Stimulated activated effector memory CD8-positive, alpha-beta T cell treated with anti-CD3 and anti-CD28 coated beads, Interleukin-12 subunit alpha, Interleukin-12 subunit beta, amount 100 ng/mL, for 72 hours (primary cell): ENCODE measurements around the gene UBTD1.
A peak's percentile ranks its signal among the peaks of the same experiment; 100 is the strongest.

Source experiments
- ATAC-seq: fragments of 150-1000 bp; cut with Tn5 transposase; 2 replicates; pipeline ENCODE4 v1.10.0; 2021
- DNase-seq, 2 donors: peaks; one replicate each; pipeline ENCODE4 v3.0.0; 2021 to 2022; ENCODE audit warnings: low spot score in 2 of 2
- H3K27ac Mint-ChIP-seq: one replicate; pipeline ENCODE4 v1.8.0; 2022; ENCODE audit warnings: mild to moderate bottlenecking, mixed read lengths
- H3K36me3 Mint-ChIP-seq: one replicate; pipeline ENCODE4 v1.8.0; 2022; ENCODE audit warnings: mild to moderate bottlenecking, mixed read lengths
- H3K4me1 Mint-ChIP-seq: one replicate; pipeline ENCODE4 v1.8.0; 2022; ENCODE audit warnings: mixed read lengths
- H3K4me3 Mint-ChIP-seq: one replicate; pipeline ENCODE4 v1.8.0; 2022; ENCODE audit warnings: mild to moderate bottlenecking, mixed read lengths
- H3K9me3 Mint-ChIP-seq: one replicate; pipeline ENCODE4 v1.8.0; 2022; ENCODE audit warnings: mixed read lengths

The UBTD1 gene

DNA sequence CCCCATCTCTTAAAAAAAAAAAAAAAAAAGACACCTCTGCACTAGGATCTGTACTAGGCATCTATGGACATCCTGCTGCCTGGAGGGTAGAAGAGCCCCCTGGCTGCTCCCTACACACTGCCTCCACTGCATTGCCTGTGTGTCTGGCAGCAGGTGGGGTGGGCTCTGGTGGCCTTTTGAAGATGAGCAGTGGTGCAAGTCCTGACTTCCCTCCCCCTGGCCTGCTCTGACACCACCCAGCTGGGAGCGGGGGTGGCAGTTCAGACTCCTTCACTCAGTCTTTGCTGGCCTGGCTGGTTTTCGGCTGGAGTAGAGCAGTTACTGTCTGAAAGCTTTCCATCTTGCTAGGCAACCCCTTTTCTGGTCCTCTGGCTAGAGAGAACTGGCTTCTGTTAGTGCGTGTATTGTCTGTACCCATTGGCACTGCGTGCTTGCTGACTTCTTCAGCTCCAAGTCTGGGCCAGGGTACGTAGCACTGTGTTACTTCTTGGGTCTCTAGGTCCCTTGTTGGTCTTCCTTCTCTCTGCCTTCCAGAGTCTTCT, 108.4 kb downstream of the UBTD1 start:
- Mint-ChIP-seq H3K4me3 (no peak overlapping the region), H3K9me3 (no peaks in the 10 kb centered on the region)
- no peak for DNase-seq

DNA sequence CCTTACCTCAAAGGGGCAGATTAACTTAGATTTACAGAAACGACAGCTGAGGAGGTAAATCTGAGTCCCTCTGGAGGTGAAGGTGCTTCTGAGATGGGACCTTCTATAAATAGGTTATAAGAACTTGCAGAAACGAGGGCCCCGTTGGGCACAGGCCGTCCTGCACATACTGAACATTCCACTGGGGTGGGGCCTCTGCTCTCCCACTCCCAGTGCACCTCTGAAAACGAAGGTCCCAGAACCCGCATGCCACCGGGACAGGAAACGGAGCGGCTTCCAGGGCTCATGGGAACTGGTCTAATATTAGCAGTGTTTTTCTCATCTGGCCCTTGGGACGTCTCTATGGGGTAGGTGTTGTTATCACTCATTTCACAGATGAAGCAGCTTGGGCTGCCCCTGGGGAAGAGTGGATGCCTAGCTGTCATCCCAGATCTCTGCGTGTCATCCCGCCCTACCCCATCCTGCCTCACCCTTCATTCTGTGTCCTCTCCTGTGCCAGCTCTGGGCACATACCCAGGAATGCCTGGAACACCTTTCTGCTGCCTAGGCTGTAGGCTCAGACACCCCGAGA, 110.4 kb downstream of the UBTD1 start:
- H3K27ac Mint-ChIP-seq: no peak overlapping the region
- H3K4me1 Mint-ChIP-seq: no peaks in the 10 kb centered on the region
- no peak for ATAC-seq
- no peaks in the 10 kb centered on the region for H3K9me3 Mint-ChIP-seq
- DNase-seq: no peak
- no peaks in the 10 kb centered on the region for H3K36me3 Mint-ChIP-seq
- H3K4me3 Mint-ChIP-seq: no peak overlapping the region

More for the DNA sequence above, 108.4 kb downstream of the UBTD1 start:
- Mint-ChIP-seq H3K36me3 (no peaks in the 10 kb centered on the region), H3K27ac (no peak overlapping the region), H3K4me1 (no peaks in the 10 kb centered on the region)
- no peak for ATAC-seq

GRCh38 chr10:97611473-97611872, 112.7 kb downstream of the UBTD1 start:
- ATAC-seq: no peak
- H3K9me3 Mint-ChIP-seq: no peaks in the 10 kb centered on the region

GRCh38 chr10:97612386-97612785, 113.7 kb downstream of the UBTD1 start:
- ATAC-seq (no peak), DNase-seq (no peak)
- Mint-ChIP-seq H3K27ac (no peak overlapping the region), H3K9me3 (no peaks in the 10 kb centered on the region), H3K36me3 (no peaks in the 10 kb centered on the region), H3K4me3 (no peak overlapping the region), H3K4me1 (no peaks in the 10 kb centered on the region)

More at GRCh38 chr10:97611473-97611872, 112.7 kb downstream of the UBTD1 start:
- H3K27ac Mint-ChIP-seq: no peak overlapping the region
- H3K4me3 Mint-ChIP-seq: no peak overlapping the region
- H3K4me1 Mint-ChIP-seq: no peaks in the 10 kb centered on the region
- H3K36me3 Mint-ChIP-seq: no peaks in the 10 kb centered on the region
- no peak for DNase-seq

DNA sequence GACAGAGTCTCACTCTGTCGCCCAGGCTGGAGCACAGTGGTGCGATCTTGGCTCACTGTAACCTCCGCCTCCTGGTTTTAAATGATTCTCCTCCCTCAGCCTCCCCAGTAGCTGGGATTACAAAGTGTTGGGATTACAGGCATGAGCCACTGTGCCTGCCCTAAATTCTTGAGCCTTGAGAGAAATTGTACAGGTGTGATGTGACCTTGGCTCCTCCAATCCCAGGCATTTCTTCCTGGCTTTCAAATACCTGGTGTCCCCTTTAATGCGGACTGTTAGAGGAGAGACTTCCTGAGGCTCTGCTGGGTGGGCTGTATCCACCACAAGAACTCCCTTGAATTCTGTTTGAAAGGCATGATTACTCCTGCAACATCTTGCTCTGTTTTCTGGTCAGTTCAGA, 119.6 kb downstream of the UBTD1 start:
- ATAC-seq (no peak), DNase-seq (no peak)
- no peaks in the 10 kb centered on the region for H3K4me1 Mint-ChIP-seq
- no peaks in the 10 kb centered on the region for H3K9me3 Mint-ChIP-seq
- H3K36me3 Mint-ChIP-seq: peaks cover 7% of the 10 kb centered on the region
- no peak overlapping the region for H3K4me3 Mint-ChIP-seq
- H3K27ac Mint-ChIP-seq: no peak overlapping the region

DNA sequence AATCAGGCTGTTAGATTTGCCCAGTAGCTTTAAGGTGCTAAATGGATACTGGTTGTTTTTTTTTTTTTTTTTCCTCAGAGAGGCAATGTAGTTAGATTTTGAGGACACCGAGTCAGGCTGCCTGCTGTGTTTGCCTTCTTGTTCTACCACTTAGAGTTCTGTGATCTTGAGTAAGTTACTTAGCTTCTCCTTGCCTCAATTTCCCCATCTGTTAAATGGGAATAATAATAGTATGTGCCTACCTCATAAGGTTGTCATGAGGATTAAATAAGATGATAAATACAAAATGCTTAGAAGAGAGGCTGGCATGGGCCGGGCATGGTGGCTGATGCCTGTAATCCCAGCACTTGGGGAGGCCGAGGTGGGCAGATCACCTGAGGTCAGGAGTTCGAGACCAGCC, 120.0 kb downstream of the UBTD1 start:
- ATAC-seq (no peak), DNase-seq (no peak)
- Mint-ChIP-seq H3K4me3 (no peak overlapping the region), H3K9me3 (no peaks in the 10 kb centered on the region), H3K27ac (peak overlapping the region; percentile 26), H3K36me3 (peaks cover 7% of the 10 kb centered on the region), H3K4me1 (no peaks in the 10 kb centered on the region)
